NCI-H1694 (cell line): ENCODE data around the gene RPP14.
A peak's percentile ranks its signal among the peaks of the same experiment; 100 is the strongest.

Experiments used
- DNase-seq: peaks from one replicate; lab custom pipeline; 2025; lab: John Stamatoyannopoulos, UW

The RPP14 gene

GRCh38 chr3:58357402-58357801, 51.4 kb downstream of the RPP14 start:
- no peak for DNase-seq

DNA sequence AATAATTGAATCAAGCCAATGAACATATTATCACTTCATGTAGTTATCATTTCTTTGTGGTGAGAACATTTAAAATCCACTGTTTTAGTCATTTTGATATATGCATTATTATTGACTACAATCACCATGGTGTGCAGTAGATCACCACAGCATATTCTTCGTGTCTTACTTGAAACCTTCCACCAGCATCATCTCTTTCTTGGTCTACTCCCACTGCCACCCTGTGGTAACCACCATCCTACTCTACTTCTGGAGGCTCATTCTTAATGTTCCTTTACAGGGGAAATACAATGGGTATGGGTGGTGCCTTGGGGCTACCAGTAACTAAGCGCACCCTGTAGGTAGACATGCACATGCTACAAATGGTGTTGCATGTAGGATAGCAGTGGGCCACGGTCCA, 52.0 kb downstream of the RPP14 start:
- no peak for DNase-seq

DNA sequence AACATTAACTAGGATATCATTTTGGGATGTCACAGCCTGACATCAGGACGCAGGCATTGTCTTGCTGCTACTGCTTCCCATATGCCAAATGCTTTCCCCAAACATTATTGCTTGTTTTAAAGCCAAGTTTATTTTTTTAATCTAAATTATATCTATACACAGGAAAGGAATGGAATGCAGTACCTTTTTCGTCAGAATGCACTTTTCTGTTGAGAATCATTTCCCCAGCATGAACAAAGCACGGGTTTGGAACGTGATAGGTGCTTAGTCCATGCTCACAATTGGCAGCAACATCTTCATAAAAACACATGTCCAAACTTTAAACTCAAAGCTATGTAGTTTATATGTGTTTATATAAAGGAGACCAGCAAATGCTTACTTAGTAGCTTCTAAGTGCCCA, 52.8 kb downstream of the RPP14 start:
- no peak for DNase-seq

GRCh38 chr3:58359621-58360020, 53.6 kb downstream of the RPP14 start:
- DNase-seq = no peak

DNA sequence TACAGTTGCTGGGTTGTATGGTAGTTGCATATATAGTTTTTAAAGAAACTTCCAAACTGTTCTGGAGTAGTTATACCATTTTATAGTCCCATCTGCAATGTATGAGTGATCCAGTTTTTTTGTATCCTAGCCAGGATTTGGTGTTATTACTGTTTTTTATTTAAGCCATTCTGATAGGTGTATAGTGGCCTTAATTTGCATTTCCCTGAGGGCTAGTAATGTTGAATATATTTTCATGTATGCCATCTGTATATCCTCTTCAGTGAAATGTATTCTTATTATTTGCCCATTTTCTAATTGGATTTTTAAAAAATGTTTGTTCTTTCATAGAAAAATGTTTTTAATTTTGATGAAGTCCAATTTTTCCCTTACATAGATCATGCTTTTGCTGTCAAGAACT, 55.8 kb downstream of the RPP14 start:
- peak; percentile 3 for DNase-seq

DNA sequence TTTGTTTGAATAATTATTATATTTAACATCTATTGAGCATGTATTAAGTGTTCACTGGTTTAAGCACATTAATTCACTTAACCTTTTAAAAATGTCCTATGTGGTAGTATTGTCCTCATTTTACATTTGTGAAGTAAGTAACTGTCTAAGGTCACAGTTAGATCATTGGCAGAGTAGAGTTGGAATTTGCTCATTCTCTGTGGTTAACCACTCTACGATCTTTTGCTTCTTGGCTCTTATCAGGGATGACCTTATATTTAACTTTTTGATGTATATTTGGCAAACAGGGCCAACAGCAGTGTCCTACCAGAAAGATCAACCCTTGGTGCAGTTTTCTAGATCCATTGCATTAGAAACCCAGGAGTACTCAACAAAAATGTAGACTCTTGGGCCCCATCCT, 60.7 kb downstream of the RPP14 start:
- DNase-seq = no peak

GRCh38 chr3:58369038-58369437, 63.0 kb downstream of the RPP14 start:
- DNase-seq = no peak
